ENCODE measurements around the gene PCIF1. TPM values are rescaled to one million over a fixed set of nuclear protein-coding genes. Genes with fewer than 3 reads are reported as not detected.

Gene PCIF1
- total RNA-seq, 1 donor from 2014 or later: 9.5 TPM

GRCh38 chr20:45918182-45918737 lies 16.2 kb upstream of the PCIF1 start:
- no peaks in the 10 kb centered on the region for H4K20me1 ChIP-seq (ENCODE audit: low read depth)
- no peaks in the 10 kb centered on the region for H3K9me3 ChIP-seq (ENCODE audit: low read depth)
- no peaks in the 10 kb centered on the region for H3K27me3 ChIP-seq
- Mint-ChIP-seq H3K4me1 (peaks cover 29% of the 10 kb centered on the region), H3K36me3 (no peaks in the 10 kb centered on the region), H3K27me3 (ENCODE audit: insufficient read depth, low read depth) (no peaks in the 10 kb centered on the region), H3K27ac (no peak overlapping the region), H3K9me3 (no peaks in the 10 kb centered on the region), H3K4me3 (no peak overlapping the region)
- no peaks in the 10 kb centered on the region for H3K36me3 ChIP-seq
- TF ChIP-seq EZH2 (IDR thresholded peaks at IDR 0.05) (no peak), EZH2phosphoT487 (IDR thresholded peaks at IDR 0.05) (no peak), CTCF (IDR thresholded peaks at IDR 0.05) (no peak)
- no peaks in the 10 kb centered on the region for H3F3A ChIP-seq (ENCODE audit: low read depth)
- no peak overlapping the region for H3K4me2 ChIP-seq
- H3K9ac ChIP-seq: no peak overlapping the region
- H3K4me1 ChIP-seq: peaks cover 3% of the 10 kb centered on the region
- H2AFZ ChIP-seq (replicated peaks): no peak overlapping the region
- H3K79me2 ChIP-seq (ENCODE audit: low read depth): no peaks in the 10 kb centered on the region
- no peak overlapping the region for H3K4me3 ChIP-seq
- no peak overlapping the region for H3K27ac ChIP-seq
- DNase-seq (ENCODE audit: low spot score): no peak

- no peak for TF ChIP-seq EZH2phosphoT487 (IDR thresholded peaks at IDR 0.05)
- no peak for TF ChIP-seq EZH2 (IDR thresholded peaks at IDR 0.05)
- TF ChIP-seq CTCF (IDR thresholded peaks at IDR 0.05): no peak
- no peak for DNase-seq (ENCODE audit: low spot score)
- H3K27me3 Mint-ChIP-seq (ENCODE audit: insufficient read depth, low read depth): peaks cover 1% of the 10 kb centered on the region
- no peaks in the 10 kb centered on the region for H3K36me3 Mint-ChIP-seq
- Histone ChIP-seq H4K20me1 (ENCODE audit: low read depth) (no peaks in the 10 kb centered on the region), H3K27ac (no peak overlapping the region), H3K9ac (no peak overlapping the region), H3K27me3 (no peaks in the 10 kb centered on the region), H3F3A (ENCODE audit: low read depth) (no peaks in the 10 kb centered on the region), H3K4me3 (no peak overlapping the region), H3K79me2 (ENCODE audit: low read depth) (no peaks in the 10 kb centered on the region), H3K4me2 (no peak overlapping the region), H3K9me3 (ENCODE audit: low read depth) (no peaks in the 10 kb centered on the region), H3K4me1 (peaks cover 3% of the 10 kb centered on the region), H2AFZ (replicated peaks) (no peak overlapping the region), H3K36me3 (no peaks in the 10 kb centered on the region)
- H3K9me3 Mint-ChIP-seq: no peaks in the 10 kb centered on the region
- H3K27ac Mint-ChIP-seq: peak overlapping the region; percentile 37
- H3K4me1 Mint-ChIP-seq: peaks cover 29% of the 10 kb centered on the region
- peak overlapping the region; percentile 58 for H3K4me3 Mint-ChIP-seq
Measured at GRCh38 chr20:45918779-45919537, 15.5 kb upstream of the PCIF1 start.

DNA sequence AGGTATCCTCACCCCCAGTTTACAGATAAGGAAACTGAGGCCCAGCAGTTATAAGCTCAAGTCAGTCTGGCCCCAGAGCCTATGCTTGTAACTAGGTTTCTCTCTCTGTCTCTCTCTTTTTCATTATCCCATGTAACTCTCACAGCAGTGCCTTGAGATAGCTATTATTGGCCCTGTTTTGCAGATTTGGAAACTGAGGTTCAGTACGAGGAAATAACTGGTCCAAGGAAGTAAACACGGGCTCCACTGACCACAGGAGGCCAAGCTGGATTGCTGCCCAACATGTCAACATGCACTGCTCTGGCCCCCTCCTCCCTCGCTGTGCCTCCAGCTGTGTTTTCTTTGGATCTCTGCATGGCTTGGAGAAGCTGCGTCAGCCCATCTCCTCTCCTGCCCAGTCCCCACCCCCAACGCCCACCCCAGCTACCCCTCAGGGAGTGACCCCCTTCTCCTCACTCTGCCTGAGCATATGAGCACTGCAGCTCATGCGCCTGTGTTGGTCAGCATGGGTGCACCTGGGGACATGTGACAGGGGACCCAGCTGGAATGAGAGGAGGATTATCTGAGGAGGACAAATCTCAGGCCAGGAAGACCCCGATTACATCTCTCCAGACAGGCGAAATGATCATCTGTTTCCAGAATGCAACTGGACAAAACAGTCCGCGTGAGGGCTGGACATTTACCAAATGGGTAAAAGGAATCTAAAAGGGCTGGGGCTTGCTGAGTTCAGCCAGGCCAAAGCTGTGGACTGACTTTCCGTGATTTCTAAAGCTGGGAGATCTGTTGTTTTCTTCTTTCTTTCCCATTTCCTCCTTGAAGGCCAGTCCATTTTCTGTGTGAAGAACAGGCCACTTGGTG lies 14.7 kb upstream of the PCIF1 start:
- TF ChIP-seq EZH2 (IDR thresholded peaks at IDR 0.05): no peak
- TF ChIP-seq EZH2phosphoT487 (IDR thresholded peaks at IDR 0.05): no peak
- no peak for TF ChIP-seq CTCF (IDR thresholded peaks at IDR 0.05)
- Histone ChIP-seq H2AFZ (replicated peaks) (no peak overlapping the region), H3K36me3 (no peaks in the 10 kb centered on the region), H3K79me2 (ENCODE audit: low read depth) (no peaks in the 10 kb centered on the region), H3K9me3 (ENCODE audit: low read depth) (no peaks in the 10 kb centered on the region), H3K9ac (no peak overlapping the region), H4K20me1 (ENCODE audit: low read depth) (no peaks in the 10 kb centered on the region), H3K4me3 (no peak overlapping the region), H3K27ac (no peak overlapping the region), H3K27me3 (no peaks in the 10 kb centered on the region), H3K4me2 (no peak overlapping the region), H3F3A (ENCODE audit: low read depth) (no peaks in the 10 kb centered on the region), H3K4me1 (peaks cover 3% of the 10 kb centered on the region)
- Mint-ChIP-seq H3K27ac (peak overlapping the region; percentile 42), H3K9me3 (no peaks in the 10 kb centered on the region), H3K36me3 (no peaks in the 10 kb centered on the region), H3K27me3 (ENCODE audit: insufficient read depth, low read depth) (peaks cover 3% of the 10 kb centered on the region), H3K4me3 (no peak overlapping the region), H3K4me1 (peaks cover 28% of the 10 kb centered on the region)
- no peak for DNase-seq (ENCODE audit: low spot score)
